ENCODE data around the gene FMNL3. TPM values are rescaled to one million over a fixed set of nuclear protein-coding genes. Genes with fewer than 3 reads are reported as not detected.

FMNL3 gene
- polyA plus RNA-seq, 1 donor from 2014 or later, result 9.3 TPM

DNA sequence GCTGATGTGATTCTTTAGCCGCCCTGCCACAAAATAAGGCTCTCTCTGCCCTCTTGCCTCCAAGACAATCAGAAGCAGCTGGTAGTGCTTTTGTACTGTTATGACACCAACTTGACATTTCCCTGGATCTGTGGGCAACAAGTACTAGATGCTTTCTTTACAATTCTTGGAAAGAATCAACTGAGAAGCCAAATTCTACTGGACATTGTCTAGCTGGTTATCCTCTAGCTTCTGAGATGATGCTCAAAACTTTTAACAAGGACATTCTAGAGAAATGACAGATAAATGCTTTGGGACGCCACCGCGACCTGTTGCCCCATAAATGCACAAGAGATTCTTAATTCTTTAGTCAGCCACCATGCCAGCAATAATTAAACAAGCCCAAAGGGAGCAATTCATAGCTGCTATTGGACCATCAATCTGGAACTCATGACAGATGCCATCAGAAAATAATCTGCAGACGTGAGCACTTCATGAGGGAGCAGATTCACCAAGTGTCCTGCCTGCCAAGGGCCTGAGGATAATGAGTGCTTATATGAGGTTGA is 22.8 kb downstream of the FMNL3 start:
- H2AFZ ChIP-seq (ENCODE audit: low read depth, low read length), result no peak overlapping the region
- no peaks in the 10 kb centered on the region for H3F3A ChIP-seq (ENCODE audit: insufficient read depth, low read length, poor library complexity, severe bottlenecking)
- no peak overlapping the region for H3K4me2 ChIP-seq (ENCODE audit: low read length)
- H3K4me3 ChIP-seq (ENCODE audit: low read length), result no peak overlapping the region
- H4K20me1 ChIP-seq (ENCODE audit: insufficient read depth), result no peaks in the 10 kb centered on the region
- TF ChIP-seq TAF1 (IDR thresholded peaks at IDR 0.05; ENCODE audit: low read depth) (no peak), EZH2 (IDR thresholded peaks at IDR 0.05; ENCODE audit: borderline replicate concordance, insufficient read depth, low read length, poor library complexity, severe bottlenecking) (no peak), REST (IDR thresholded peaks at IDR 0.05; ENCODE audit: borderline replicate concordance) (no peak), MXI1 (conservative IDR thresholded peaks at IDR 0.05; ENCODE audit: poor library complexity, severe bottlenecking) (no peak), POLR2AphosphoS5 (IDR thresholded peaks at IDR 0.05) (no peak), SMC3 (conservative IDR thresholded peaks at IDR 0.05; ENCODE audit: poor library complexity) (no peak), EP300 (conservative IDR thresholded peaks at IDR 0.05; ENCODE audit: poor library complexity, severe bottlenecking) (no peak), RAD21 (conservative IDR thresholded peaks at IDR 0.05) (no peak)
- TF ChIP-seq, protein P1, sequence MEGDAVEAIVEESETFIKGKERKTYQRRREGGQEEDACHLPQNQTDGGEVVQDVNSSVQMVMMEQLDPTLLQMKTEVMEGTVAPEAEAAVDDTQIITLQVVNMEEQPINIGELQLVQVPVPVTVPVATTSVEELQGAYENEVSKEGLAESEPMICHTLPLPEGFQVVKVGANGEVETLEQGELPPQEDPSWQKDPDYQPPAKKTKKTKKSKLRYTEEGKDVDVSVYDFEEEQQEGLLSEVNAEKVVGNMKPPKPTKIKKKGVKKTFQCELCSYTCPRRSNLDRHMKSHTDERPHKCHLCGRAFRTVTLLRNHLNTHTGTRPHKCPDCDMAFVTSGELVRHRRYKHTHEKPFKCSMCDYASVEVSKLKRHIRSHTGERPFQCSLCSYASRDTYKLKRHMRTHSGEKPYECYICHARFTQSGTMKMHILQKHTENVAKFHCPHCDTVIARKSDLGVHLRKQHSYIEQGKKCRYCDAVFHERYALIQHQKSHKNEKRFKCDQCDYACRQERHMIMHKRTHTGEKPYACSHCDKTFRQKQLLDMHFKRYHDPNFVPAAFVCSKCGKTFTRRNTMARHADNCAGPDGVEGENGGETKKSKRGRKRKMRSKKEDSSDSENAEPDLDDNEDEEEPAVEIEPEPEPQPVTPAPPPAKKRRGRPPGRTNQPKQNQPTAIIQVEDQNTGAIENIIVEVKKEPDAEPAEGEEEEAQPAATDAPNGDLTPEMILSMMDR (IDR thresholded peaks at IDR 0.05; ENCODE audit: poor library complexity, severe bottlenecking), result no peak
- H3K9ac ChIP-seq (ENCODE audit: low read length), result no peak overlapping the region
- no peaks in the 10 kb centered on the region for H3K9me3 ChIP-seq (ENCODE audit: low read length)
- H3K27me3 ChIP-seq (ENCODE audit: insufficient read depth, low read depth, low read length), result no peaks in the 10 kb centered on the region
- no peaks in the 10 kb centered on the region for H3K79me2 ChIP-seq (replicated peaks; ENCODE audit: insufficient read depth, low read length)
- H3K9me2 ChIP-seq (ENCODE audit: insufficient read depth, low read length), result no peaks in the 10 kb centered on the region
- H3K36me3 ChIP-seq (ENCODE audit: insufficient read depth, low read length), result no peaks in the 10 kb centered on the region
- H3K27ac ChIP-seq (ENCODE audit: low read length), result no peak overlapping the region

GRCh38 chr12:49683599-49684309 is 23.5 kb downstream of the FMNL3 start:
- no peak overlapping the region for H3K4me3 ChIP-seq (ENCODE audit: low read length)
- no peaks in the 10 kb centered on the region for H3K79me2 ChIP-seq (replicated peaks; ENCODE audit: insufficient read depth, low read length)
- no peak overlapping the region for H3K9ac ChIP-seq (ENCODE audit: low read length)
- no peak overlapping the region for H3K4me2 ChIP-seq (ENCODE audit: low read length)
- no peak overlapping the region for H2AFZ ChIP-seq (ENCODE audit: low read depth, low read length)
- no peaks in the 10 kb centered on the region for H3K9me3 ChIP-seq (ENCODE audit: low read length)
- H3K9me2 ChIP-seq (ENCODE audit: insufficient read depth, low read length), result no peaks in the 10 kb centered on the region
- no peaks in the 10 kb centered on the region for H3K36me3 ChIP-seq (ENCODE audit: insufficient read depth, low read length)
- no peaks in the 10 kb centered on the region for H4K20me1 ChIP-seq (ENCODE audit: insufficient read depth)
- TF ChIP-seq EP300 (conservative IDR thresholded peaks at IDR 0.05; ENCODE audit: poor library complexity, severe bottlenecking) (no peak), EZH2 (IDR thresholded peaks at IDR 0.05; ENCODE audit: borderline replicate concordance, insufficient read depth, low read length, poor library complexity, severe bottlenecking) (no peak), POLR2AphosphoS5 (IDR thresholded peaks at IDR 0.05) (no peak), TAF1 (IDR thresholded peaks at IDR 0.05; ENCODE audit: low read depth) (no peak), REST (IDR thresholded peaks at IDR 0.05; ENCODE audit: borderline replicate concordance) (no peak), SMC3 (conservative IDR thresholded peaks at IDR 0.05; ENCODE audit: poor library complexity) (no peak), MXI1 (conservative IDR thresholded peaks at IDR 0.05; ENCODE audit: poor library complexity, severe bottlenecking) (no peak), RAD21 (conservative IDR thresholded peaks at IDR 0.05) (no peak)
- TF ChIP-seq, protein P1 (IDR thresholded peaks at IDR 0.05; ENCODE audit: poor library complexity, severe bottlenecking), result no peak
- no peaks in the 10 kb centered on the region for H3K27me3 ChIP-seq (ENCODE audit: insufficient read depth, low read depth, low read length)
- no peaks in the 10 kb centered on the region for H3F3A ChIP-seq (ENCODE audit: insufficient read depth, low read length, poor library complexity, severe bottlenecking)
- H3K27ac ChIP-seq (ENCODE audit: low read length), result no peak overlapping the region
